GM13977 (cell line): Measurements from ENCODE around the gene RUVBL1.

Experiments used
- DNase-seq: peaks from one replicate; pipeline ENCODE4 v3.0.0; 2012; ENCODE audit warnings: low spot score
- CTCF ChIP-seq: IDR thresholded peaks from 2 replicates; pipeline ENCODE4 v1.5.1; 2012; ENCODE audit warnings: mild to moderate bottlenecking, control low read depth; ENCODE audit not compliant: insufficient read depth; ENCODE audit errors: extremely low read depth, missing control alignments
- in situ Hi-C: fragments of 300-500 bp; cut with MboI; formaldehyde crosslinking; loops from one replicate; pipeline ENCODE4 v1.12.0; 2022; ENCODE audit warnings: low sequenced_read_pairs, low pct_unique_long_range_greater_than_20kb, mixed read lengths, inconsistent platforms; ENCODE audit not compliant: unreplicated experiment

The RUVBL1 gene

GRCh38 chr3:128122013-128122412 is 1.6 kb downstream of the RUVBL1 start:
- in situ Hi-C loops, result no loop called here
- TF ChIP-seq CTCF, result no peak

DNA sequence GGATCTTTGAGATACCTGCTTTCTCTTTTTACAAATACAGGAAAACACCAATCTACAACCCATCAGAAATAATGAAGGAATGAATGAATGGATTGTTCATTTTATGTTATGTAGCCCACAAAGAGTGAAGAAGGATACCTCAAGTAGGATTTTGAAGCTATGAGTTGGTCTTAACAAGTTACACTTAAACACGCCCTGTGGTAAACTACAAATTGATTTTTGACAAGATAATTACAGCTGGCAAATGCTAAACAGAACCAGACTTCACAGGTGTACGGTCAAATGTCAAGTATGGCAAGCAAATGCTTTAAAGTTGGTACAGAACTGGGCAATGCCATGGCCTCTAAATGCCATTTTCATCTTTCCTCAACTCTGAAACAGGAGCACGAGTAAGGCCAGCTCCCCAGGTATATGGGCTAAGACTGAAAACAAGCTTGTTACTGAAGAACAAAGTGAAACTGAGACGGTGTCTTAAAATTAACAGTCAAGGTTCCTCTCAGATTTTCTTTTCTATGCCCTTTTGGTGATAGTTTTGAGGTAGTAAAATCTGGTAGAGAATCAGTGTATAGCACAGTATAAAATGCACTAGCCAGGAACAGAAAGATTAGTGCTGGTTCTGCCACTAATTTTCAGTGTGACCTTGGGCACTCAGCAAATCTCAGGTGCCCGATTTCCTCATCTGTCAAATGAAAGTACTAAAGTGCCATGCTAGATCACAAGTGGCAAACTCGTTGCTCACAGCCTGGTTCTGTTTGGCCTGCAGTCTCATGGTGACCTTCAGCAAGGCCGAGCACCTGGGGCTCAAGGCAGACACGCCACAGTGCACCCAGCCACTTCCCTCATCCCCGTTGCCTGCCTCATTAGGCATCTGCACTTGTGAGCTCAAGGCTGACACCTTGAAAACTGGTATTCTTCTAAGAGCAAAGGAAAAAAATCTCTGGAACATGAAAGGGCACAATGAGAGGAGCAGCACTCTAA is 9.5 kb downstream of the RUVBL1 start:
- no peak for TF ChIP-seq CTCF
- DNase-seq, result no peak
- in situ Hi-C loops, result no loop called here

More at GRCh38 chr3:128122013-128122412, 1.6 kb downstream of the RUVBL1 start:
- DNase-seq, result no peak

DNA sequence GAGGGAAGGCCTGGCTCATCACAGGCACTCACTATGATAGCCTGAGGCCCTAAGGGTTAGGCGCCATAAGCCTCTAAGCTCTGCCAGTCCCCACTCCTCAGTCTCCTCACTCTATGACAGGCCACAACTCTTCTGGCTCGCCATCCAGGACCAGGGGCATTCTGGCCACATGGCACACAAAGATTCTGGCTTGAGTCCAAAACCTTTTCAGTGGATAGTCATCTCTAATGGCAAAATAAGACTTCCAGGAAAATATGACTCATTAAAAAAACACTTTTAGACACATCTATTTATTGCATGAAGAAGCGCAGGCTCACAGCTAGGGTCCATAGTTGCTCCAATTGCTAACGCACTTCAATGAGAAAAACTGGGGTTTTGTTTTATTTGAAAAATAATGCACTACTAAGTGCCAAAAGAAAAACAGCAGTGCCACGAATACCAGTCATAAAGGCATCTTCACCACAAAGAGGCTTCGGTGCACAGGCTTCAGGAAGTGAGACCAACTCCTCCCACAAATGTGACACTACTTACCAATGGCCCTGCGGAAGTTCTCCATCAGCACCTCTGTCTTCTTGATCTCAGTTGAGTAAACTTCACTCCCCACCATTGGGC is 11.1 kb downstream of the RUVBL1 start:
- DNase-seq, result no peak
- in situ Hi-C loops, result no loop called here
- TF ChIP-seq CTCF, result no peak

- TF ChIP-seq CTCF, result no peak
- no peak for DNase-seq
- in situ Hi-C loops, result no loop called here
Observed at GRCh38 chr3:128111147-128111546, 12.5 kb downstream of the RUVBL1 start.

GRCh38 chr3:128107834-128108233 is 15.8 kb downstream of the RUVBL1 start:
- no peak for DNase-seq
- in situ Hi-C loops, result no loop called here
- TF ChIP-seq CTCF, result no peak

GRCh38 chr3:128103136-128103676 is 20.4 kb downstream of the RUVBL1 start:
- DNase-seq, result no peak
- TF ChIP-seq CTCF, result no peak
- in situ Hi-C loops, result no loop called here
